ENCODE measurements around the gene NLRC5. TPM values are rescaled to one million over a fixed set of nuclear protein-coding genes. Genes with fewer than 3 reads are reported as not detected.
"Not testable (repeated sequence)": the region's sequence is repeated elsewhere in the genome, so short reads cannot be mapped to it uniquely, and the experiment has no call there.

Gene NLRC5
- total RNA-seq, 4 donors from 2014 or later, result 20.6 to 189 (median 43.2) TPM

GRCh38 chr16:57060323-57061083, 71.1 kb downstream of the NLRC5 start:
- TF ChIP-seq CTCF (IDR thresholded peaks at IDR 0.05), result no peak
- peak; percentile 17 for ATAC-seq (ENCODE audit: low FRiP score)
- no peak for DNase-seq (ENCODE audit: low spot score)

DNA sequence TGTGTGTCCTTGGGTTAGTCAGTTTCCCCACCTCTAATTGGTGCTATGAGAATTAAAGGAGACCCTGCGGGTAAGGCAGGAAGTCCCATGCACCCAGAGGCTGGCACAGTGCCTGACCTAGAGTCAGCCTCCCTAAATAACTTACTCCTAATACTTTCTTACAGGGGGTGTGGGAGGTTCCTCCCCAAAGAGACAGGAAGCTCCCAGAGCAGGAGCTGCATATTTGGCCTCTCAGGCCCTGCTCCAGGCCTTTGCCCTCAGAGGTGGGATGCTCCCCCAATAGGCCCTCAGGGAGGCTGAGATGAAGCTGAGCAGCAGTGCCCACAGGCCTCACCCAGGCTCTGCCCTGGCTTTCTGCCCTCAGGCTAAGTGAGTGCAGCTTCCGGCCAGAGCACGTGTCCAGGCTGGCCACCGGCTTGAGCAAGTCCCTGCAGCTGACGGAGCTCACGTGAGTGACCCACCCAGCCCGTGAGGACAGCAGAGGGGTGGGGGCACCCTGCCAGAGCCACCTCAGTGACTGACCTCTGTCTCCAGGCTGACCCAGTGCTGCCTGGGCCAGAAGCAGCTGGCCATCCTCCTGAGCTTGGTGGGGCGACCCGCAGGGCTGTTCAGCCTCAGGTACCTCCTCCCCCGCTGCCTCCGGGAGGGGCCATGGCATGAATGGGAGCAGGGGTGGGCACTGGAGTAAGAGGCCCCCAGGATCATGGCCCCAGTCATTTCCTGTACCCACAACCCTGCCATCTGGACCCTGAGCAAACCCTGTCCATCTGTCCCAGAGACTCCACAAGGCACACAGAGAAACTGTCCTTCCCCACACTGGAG, 71.9 kb downstream of the NLRC5 start:
- no peak for TF ChIP-seq CTCF (IDR thresholded peaks at IDR 0.05)
- no peak for DNase-seq (ENCODE audit: low spot score)

GRCh38 chr16:57062329-57062728, 73.0 kb downstream of the NLRC5 start:
- ATAC-seq (ENCODE audit: low FRiP score), result no peak
- no peak for TF ChIP-seq CTCF (IDR thresholded peaks at IDR 0.05)
- no peak for DNase-seq (ENCODE audit: low spot score)

More for the DNA sequence above, 71.9 kb downstream of the NLRC5 start:
- peak; percentile 79 for ATAC-seq (ENCODE audit: low FRiP score)

- ATAC-seq (ENCODE audit: low FRiP score); DNase-seq (ENCODE audit: low spot score): not testable (repeated sequence)
Measured at GRCh38 chr16:57063189-57063588, 73.8 kb downstream of the NLRC5 start.

DNA sequence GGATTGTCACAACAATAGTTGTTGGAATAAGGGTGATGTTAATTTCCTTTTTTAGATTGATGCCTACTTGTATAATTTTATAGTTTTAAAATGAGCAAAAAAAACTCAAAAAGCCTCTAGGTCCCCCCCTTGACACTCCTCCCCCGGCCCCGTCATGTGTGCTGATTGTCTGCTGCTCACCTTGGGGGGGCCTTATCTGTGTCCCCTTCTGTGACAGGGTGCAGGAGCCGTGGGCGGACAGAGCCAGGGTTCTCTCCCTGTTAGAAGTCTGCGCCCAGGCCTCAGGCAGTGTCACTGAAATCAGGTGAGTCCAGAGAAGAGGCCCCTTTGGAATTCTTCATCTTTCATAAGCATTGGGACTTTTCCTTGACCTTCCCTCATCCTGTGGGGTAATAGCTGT, 75.6 kb downstream of the NLRC5 start:
- ATAC-seq (ENCODE audit: low FRiP score) (no peak), DNase-seq (ENCODE audit: low spot score) (no peak)
- TF ChIP-seq CTCF (IDR thresholded peaks at IDR 0.05), result no peak

- DNase-seq (ENCODE audit: low spot score) (no peak), ATAC-seq (ENCODE audit: low FRiP score) (no peak)
- TF ChIP-seq CTCF (IDR thresholded peaks at IDR 0.05), result no peak
Measured at GRCh38 chr16:57066625-57067024, 77.3 kb downstream of the NLRC5 start.

GRCh38 chr16:57067347-57067746, 78.0 kb downstream of the NLRC5 start:
- TF ChIP-seq CTCF (IDR thresholded peaks at IDR 0.05), result no peak
- no peak for ATAC-seq (ENCODE audit: low FRiP score)
- DNase-seq (ENCODE audit: low spot score), result no peak

Measured in omental fat pad (tissue), 4 donors.